Measurements from ENCODE around the gene BAZ2B. TPM values are rescaled to one million over a fixed set of nuclear protein-coding genes. Genes with fewer than 3 reads are reported as not detected.

BAZ2B gene
- total and polyA plus RNA-seq, 2 of the 13 experiments (the other 11 are each of a cell fraction or from before 2014, with no cell fraction given): 14.0 to 15.1 TPM

- TF ChIP-seq ZBTB49 (CRISPR knock-in tag; IDR thresholded peaks at IDR 0.05; ENCODE audit: borderline replicate concordance) (peak; percentile 13; the same call in 1 of the 2 replicates), ZNF18 (CRISPR knock-in tag; IDR thresholded peaks at IDR 0.05; ENCODE audit: insufficient replicate concordance) (peak; percentile 58), LCORL (IDR thresholded peaks at IDR 0.05) (no peak), LCORL (CRISPR knock-in tag; IDR thresholded peaks at IDR 0.05) (peak; percentile 41; the same call in 1 of the 2 replicates), KAT2B (IDR thresholded peaks at IDR 0.05; ENCODE audit: borderline replicate concordance, low read depth, low read length) (no peak), U2AF2 (IDR thresholded peaks at IDR 0.05; ENCODE audit: low read depth, low read length) (0 out of 2 replicates have a peak, but pooled peaks have one; percentile 4), DPF2 (CRISPR knock-in tag; IDR thresholded peaks at IDR 0.05; ENCODE audit: borderline replicate concordance, low read depth) (no peak), PAXIP1 (CRISPR knock-in tag; conservative IDR thresholded peaks at IDR 0.05) (peak; percentile 78), FOXC1 (CRISPR knock-in tag; IDR thresholded peaks at IDR 0.05; ENCODE audit: borderline replicate concordance) (peak; percentile 82; the same call in 1 of the 2 replicates), ZNF253 (CRISPR knock-in tag; IDR thresholded peaks at IDR 0.05; ENCODE audit: borderline replicate concordance) (0 out of 2 replicates have a peak, but pooled peaks have one; percentile 65), CCAR2 (optimal IDR thresholded peaks at IDR 0.05; ENCODE audit: low read depth, low read length) (no peak), YY1 (IDR thresholded peaks at IDR 0.05; ENCODE audit: insufficient read depth, insufficient replicate concordance, low read depth, low read length) (peak; percentile 70), ZBTB26 (CRISPR knock-in tag; IDR thresholded peaks at IDR 0.05; ENCODE audit: borderline replicate concordance) (peak; percentile 89), ZBTB38 (CRISPR knock-in tag; IDR thresholded peaks at IDR 0.05) (0 out of 2 replicates have a peak, but pooled peaks have one; percentile 23), ATF2 (CRISPR knock-in tag; IDR thresholded peaks at IDR 0.05) (0 out of 2 replicates have a peak, but pooled peaks have one; percentile 35), DNMT3B (CRISPR knock-in tag; conservative IDR thresholded peaks at IDR 0.05) (peak; percentile 92), ZNF563 (CRISPR knock-in tag; IDR thresholded peaks at IDR 0.05) (peak; percentile 65; the same call in 1 of the 2 replicates)
These were observed 722 bp downstream of the BAZ2B start (continued) for GRCh38 chr2:159615367-159616285.
